GM12873 (cell line): ENCODE measurements around the gene CCT8L2.
"Not testable (repeated sequence)": the region's sequence is repeated elsewhere in the genome, so short reads cannot be mapped to it uniquely, and the experiment has no call there.

Source experiments
- TF ChIP-seq, protein P1 (sequence below): IDR thresholded peaks from 2 replicates; pipeline ENCODE4 v1.5.1; 2012; ENCODE audit warnings: low read depth, mild to moderate bottlenecking, moderate library complexity, low read length, control low read depth; ENCODE audit not compliant: insufficient read depth; ENCODE audit errors: missing control alignments

Gene CCT8L2, protein sequence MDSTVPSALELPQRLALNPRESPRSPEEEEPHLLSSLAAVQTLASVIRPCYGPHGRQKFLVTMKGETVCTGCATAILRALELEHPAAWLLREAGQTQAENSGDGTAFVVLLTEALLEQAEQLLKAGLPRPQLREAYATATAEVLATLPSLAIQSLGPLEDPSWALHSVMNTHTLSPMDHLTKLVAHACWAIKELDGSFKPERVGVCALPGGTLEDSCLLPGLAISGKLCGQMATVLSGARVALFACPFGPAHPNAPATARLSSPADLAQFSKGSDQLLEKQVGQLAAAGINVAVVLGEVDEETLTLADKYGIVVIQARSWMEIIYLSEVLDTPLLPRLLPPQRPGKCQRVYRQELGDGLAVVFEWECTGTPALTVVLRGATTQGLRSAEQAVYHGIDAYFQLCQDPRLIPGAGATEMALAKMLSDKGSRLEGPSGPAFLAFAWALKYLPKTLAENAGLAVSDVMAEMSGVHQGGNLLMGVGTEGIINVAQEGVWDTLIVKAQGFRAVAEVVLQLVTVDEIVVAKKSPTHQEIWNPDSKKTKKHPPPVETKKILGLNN

GRCh38 chr22:16592710-16593109 lies at the start of gene CCT8L2:
TSS of gene CCT8L2 (minus strand) at chr22:16592810. CDS start at chr22:16592550, 260 bp downstream.
- TF ChIP-seq, protein P1, sequence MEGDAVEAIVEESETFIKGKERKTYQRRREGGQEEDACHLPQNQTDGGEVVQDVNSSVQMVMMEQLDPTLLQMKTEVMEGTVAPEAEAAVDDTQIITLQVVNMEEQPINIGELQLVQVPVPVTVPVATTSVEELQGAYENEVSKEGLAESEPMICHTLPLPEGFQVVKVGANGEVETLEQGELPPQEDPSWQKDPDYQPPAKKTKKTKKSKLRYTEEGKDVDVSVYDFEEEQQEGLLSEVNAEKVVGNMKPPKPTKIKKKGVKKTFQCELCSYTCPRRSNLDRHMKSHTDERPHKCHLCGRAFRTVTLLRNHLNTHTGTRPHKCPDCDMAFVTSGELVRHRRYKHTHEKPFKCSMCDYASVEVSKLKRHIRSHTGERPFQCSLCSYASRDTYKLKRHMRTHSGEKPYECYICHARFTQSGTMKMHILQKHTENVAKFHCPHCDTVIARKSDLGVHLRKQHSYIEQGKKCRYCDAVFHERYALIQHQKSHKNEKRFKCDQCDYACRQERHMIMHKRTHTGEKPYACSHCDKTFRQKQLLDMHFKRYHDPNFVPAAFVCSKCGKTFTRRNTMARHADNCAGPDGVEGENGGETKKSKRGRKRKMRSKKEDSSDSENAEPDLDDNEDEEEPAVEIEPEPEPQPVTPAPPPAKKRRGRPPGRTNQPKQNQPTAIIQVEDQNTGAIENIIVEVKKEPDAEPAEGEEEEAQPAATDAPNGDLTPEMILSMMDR, result not testable (repeated sequence)

GRCh38 chr22:16609548-16610261 lies 17.1 kb upstream of the CCT8L2 start:
- TF ChIP-seq, protein P1, result no peak

DNA sequence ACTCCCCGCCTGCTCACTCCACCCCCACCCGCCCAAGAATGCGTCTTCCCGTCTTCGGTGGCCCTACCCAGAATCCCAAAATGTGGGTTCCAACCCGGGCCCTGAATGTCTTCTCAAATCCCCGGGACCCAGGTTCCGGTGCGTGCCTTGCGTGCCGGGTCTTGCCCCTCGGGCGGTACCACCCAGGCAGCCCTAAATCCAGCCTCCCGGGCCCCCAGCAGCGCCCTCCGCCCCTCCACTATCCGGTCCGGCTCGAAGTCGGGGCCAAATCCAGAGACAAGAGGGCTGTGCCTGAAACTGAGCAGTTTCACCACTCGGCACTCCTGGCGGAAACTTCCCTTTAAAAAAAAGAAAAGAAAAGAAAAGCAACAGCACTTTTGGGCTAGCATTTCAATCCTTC lies 16.3 kb upstream of the CCT8L2 start:
- TF ChIP-seq, protein P1, result no peak

GRCh38 chr22:16603448-16603768 lies 10.8 kb upstream of the CCT8L2 start:
- TF ChIP-seq, protein P1, result no peak

DNA sequence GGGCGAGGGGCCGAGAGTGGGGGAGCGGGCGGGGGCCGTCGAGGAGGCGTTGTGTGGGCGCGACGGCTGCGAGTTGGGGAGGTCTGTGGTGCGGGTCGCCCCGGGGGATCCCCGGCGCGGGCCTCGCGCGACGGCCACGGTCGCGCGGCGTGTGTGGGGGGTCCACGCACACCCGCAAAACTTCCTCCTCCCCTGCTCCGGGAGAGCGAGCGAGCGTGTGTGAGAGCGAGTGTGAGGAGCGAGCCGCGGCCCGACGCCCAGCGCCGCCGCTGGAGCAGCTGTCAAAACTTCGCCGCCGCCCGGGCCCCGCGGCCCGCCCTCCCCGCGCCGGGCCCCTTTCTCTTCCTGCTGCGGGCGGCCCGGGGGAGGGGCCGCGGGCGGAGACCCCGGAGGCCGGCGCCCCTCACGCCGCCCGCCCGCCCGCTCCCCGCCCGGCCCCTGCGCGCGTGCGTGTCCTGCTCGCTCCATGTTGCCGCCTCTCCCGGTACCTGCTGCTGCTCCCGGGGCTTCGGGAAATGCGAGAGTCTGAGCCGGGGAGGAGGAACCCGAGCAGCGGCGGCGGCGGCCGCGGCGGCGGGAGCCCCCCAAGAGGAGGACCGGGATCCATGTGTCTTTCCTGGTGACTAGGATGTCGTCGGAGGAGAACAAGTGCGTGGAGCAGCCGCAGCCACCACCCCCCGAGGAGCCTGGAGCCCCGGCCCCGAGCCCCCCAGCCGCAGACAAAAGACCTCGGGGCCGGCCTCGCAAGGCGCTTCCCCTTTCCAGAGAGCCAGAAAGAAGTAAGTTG lies 9.0 kb upstream of the CCT8L2 start:
- TF ChIP-seq, protein P1, result no peak

- TF ChIP-seq, protein P1, result no peak
Measured at GRCh38 chr22:16594026-16594425, 1.4 kb upstream of the CCT8L2 start.
